Activated naive CD8-positive, alpha-beta T cell treated with anti-CD3 and anti-CD28 coated beads, Interleukin-2, amount 10 ng/mL, durations not matched to agents 7 days and 5 days (primary cell): Measurements from ENCODE around the gene SLC49A3. TPM values are rescaled to one million over a fixed set of nuclear protein-coding genes. Genes with fewer than 3 reads are reported as not detected.
"Not testable (repeated sequence)": the region's sequence is repeated elsewhere in the genome, so short reads cannot be mapped to it uniquely, and the experiment has no call there.

Experiments used
- ATAC-seq: fragments of 150-1000 bp; cut with Tn5 transposase; one replicate; pipeline ENCODE4 v1.10.0; 2021; ENCODE audit warnings: low read depth, moderate library complexity
- POLR2A ChIA-PET: fragments of 350-600 bp; sonication (Branson Sonifier 250); formaldehyde crosslinking; loops from one replicate; lab custom pipeline; 2021; ENCODE audit warnings: antibody characterized with exemption; lab: Charles Lee
- DNase-seq: peaks from one replicate; pipeline ENCODE4 v3.0.0; 2021
- H3K27ac Mint-ChIP-seq: one replicate; pipeline ENCODE4 v1.8.0; 2022; ENCODE audit warnings: mild to moderate bottlenecking, mixed read lengths
- H3K27me3 Mint-ChIP-seq: one replicate; pipeline ENCODE4 v1.8.0; 2022; ENCODE audit warnings: mild to moderate bottlenecking, moderate library complexity, mixed read lengths
- H3K36me3 Mint-ChIP-seq: one replicate; pipeline ENCODE4 v1.8.0; 2021; ENCODE audit warnings: mild to moderate bottlenecking, mixed read lengths
- H3K4me1 Mint-ChIP-seq: one replicate; pipeline ENCODE4 v1.8.0; 2021; ENCODE audit warnings: mixed read lengths
- H3K4me3 Mint-ChIP-seq: one replicate; pipeline ENCODE4 v1.8.0; 2022; ENCODE audit warnings: mild to moderate bottlenecking, moderate library complexity, mixed read lengths
- H3K9me3 Mint-ChIP-seq: one replicate; pipeline ENCODE4 v1.8.0; 2021; ENCODE audit warnings: mixed read lengths
- total RNA-seq, 2 experiments: library from RNA; stranded (reverse); gene quantifications; one replicate each; pipeline ENCODE4 v1.2.3, GENCODE V29; 2021

Gene SLC49A3
- total RNA-seq, 2 experiments from 2014 or later: 2.0 to 2.1 TPM

DNA sequence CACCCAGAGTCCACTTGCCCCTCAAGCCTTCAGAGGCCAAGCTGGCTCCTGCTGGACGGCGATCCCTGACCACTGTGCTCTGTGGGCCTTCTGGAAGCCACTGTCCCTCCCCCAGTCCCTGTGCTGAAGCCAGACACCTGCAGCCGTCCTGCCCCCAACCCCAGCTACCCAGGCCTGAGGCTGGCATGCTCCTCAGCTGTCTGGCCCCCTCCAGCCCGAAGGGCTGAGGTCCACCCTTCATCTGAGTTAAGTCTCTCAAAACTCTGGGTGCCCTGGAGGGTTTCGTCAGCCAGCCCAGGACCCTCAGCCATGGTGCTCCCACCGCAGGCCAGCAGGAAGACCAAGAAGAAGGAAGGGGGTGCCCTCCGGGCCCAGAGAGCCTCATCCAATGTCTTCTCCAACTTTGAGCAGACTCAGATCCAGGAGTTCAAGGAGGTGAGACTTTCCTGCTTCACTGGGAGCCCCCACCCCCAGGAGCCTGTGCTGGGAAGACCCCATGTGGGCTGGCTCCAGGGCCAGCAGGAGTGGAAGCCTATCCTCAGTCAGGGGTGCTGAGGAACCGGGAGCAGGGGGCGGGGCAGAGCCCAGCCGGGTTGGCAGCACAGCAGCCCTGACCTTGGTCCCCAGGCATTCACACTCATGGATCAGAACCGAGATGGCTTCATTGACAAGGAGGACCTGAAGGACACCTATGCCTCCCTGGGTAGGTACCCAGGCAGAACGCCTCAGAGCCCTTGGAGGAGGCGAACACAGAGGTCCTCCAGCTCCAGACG, 10.4 kb downstream of the SLC49A3 start:
- POLR2A ChIA-PET: no interaction called here
- no peaks in the 10 kb centered on the region for H3K9me3 Mint-ChIP-seq
- H3K27me3 Mint-ChIP-seq: no peaks in the 10 kb centered on the region
- peak; percentile 28 for DNase-seq
- ATAC-seq: no peak
- H3K36me3 Mint-ChIP-seq: no peaks in the 10 kb centered on the region
- peaks cover 8% of the 10 kb centered on the region for H3K4me1 Mint-ChIP-seq
- H3K27ac Mint-ChIP-seq: no peak overlapping the region
- no peak overlapping the region for H3K4me3 Mint-ChIP-seq

DNA sequence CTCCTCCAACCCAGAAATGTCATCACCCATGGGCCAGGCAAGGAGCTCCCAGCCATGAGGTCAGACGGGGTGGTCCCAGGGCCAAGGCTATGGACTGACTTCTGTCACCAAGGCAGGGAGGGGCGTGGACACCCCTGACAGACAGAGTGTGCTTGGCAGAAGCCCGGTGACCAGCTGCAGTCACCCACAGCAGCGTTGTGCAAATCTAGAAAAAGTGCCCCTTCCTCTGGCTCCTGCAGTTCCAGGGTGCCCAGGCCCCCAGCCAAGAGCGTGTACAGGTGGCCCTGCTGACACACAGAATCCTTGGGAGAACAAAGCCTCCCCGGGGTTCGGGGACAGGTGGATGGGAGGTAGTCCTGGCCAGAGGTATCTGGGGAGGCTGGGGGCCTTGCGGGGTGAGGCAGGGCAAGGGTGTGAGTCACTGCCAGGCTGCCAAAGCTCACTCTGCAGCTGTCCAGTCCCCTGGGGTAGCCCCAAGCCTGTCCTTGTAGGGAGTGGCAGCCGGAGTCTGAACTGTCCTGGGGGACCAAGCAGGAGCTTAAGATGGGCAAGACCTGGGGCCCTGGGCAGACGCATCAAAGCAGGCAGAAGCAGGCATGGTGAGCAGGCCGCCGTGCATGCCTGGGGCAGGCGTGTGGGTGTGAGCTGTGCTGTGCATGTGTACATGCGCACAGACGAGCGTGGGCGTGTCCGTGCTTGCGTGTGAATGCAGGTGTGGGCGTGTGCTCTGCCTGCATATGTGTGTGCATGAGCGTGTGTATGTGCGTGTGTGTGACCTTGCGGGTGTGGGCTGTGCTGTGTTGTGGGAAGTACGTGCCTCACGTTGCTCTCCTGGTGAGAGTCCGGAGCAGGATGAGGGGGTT, 11.3 kb downstream of the SLC49A3 start:
- no peaks in the 10 kb centered on the region for H3K36me3 Mint-ChIP-seq
- peaks cover 14% of the 10 kb centered on the region for H3K4me1 Mint-ChIP-seq
- POLR2A ChIA-PET: no interaction called here
- no peak for ATAC-seq
- H3K9me3 Mint-ChIP-seq: no peaks in the 10 kb centered on the region
- DNase-seq: peak; percentile 34
- peak overlapping the region; percentile 34 for H3K27ac Mint-ChIP-seq
- H3K27me3 Mint-ChIP-seq: no peaks in the 10 kb centered on the region
- H3K4me3 Mint-ChIP-seq: no peak overlapping the region

DNA sequence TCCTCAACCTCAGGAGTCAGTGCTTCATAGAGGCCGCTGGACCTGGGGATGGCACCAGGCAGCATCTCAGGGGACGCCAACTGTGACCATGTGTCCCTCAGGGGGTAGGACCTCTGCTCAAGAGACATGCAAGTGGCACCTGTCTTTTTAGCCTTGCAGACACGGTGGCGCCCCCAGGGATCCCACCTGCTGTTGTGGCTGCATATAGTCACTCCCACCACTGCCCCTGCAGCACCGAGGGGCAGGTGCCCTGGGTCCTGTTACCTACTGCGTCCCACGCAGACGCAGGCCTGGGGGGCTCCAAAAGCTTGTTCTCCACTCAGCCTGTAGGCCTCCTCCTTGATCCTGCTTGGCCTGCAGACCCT, 12.1 kb downstream of the SLC49A3 start:
- peaks cover 3% of the 10 kb centered on the region for H3K36me3 Mint-ChIP-seq
- POLR2A ChIA-PET: no interaction called here
- no peaks in the 10 kb centered on the region for H3K9me3 Mint-ChIP-seq
- DNase-seq: no peak
- H3K27ac Mint-ChIP-seq: no peak overlapping the region
- no peak overlapping the region for H3K4me3 Mint-ChIP-seq
- H3K27me3 Mint-ChIP-seq: no peaks in the 10 kb centered on the region
- peaks cover 14% of the 10 kb centered on the region for H3K4me1 Mint-ChIP-seq
- ATAC-seq: no peak

DNA sequence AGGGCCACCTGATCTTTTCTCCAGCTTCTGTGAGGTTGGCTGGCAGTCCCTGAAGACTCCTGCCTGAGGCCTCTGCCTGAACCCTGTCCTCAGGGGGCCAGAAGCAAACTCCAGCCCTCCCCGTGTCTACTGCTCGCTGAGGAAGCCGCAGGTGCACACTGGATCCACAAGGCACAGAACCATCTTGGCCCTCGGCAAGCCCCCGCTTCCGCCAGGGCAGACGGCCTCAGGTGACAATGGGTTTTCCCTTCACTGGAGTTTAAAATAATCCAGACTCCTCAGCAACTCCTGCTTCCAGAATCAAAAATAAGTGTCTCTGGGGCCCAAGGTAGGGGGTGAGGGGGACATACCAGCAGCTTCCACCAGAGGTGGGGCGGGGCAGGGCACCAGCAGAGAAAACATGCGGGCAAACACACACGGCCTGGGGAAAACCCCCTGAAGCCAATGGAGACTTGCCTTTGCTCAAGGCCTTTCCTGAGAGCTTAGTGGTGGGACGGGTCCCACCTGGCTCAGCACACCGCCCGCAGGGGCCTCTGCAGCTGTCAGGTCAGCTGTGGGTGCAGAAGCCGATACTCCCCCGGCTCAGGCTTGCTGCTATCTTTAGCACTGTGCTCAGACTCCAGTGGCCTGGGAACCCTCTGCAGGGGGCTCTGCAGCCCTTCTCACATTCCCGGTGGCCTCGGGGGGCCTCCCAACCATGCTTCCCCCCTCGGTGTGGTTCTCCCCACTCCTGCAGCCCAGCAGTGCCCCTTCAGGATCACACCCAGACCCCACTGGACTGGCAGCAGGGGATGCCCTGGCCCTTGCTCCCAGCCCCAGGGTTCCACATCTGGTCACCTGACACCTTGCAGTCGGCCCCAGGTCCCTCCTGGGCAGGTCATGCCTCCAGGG, 12.7 kb downstream of the SLC49A3 start:
- DNase-seq (peak; percentile 35), ATAC-seq (no peak)
- H3K27ac Mint-ChIP-seq: peak overlapping the region; percentile 25
- POLR2A ChIA-PET: interaction anchor here (4.2 kb wide), 1 partner anchor 12 kb away, joined by 59 read pairs; no protein-coding TSS in a partner anchor
- H3K4me1 Mint-ChIP-seq: peaks cover 14% of the 10 kb centered on the region
- peaks cover 4% of the 10 kb centered on the region for H3K36me3 Mint-ChIP-seq
- H3K9me3 Mint-ChIP-seq: no peaks in the 10 kb centered on the region
- no peak overlapping the region for H3K4me3 Mint-ChIP-seq
- H3K27me3 Mint-ChIP-seq: no peaks in the 10 kb centered on the region

DNA sequence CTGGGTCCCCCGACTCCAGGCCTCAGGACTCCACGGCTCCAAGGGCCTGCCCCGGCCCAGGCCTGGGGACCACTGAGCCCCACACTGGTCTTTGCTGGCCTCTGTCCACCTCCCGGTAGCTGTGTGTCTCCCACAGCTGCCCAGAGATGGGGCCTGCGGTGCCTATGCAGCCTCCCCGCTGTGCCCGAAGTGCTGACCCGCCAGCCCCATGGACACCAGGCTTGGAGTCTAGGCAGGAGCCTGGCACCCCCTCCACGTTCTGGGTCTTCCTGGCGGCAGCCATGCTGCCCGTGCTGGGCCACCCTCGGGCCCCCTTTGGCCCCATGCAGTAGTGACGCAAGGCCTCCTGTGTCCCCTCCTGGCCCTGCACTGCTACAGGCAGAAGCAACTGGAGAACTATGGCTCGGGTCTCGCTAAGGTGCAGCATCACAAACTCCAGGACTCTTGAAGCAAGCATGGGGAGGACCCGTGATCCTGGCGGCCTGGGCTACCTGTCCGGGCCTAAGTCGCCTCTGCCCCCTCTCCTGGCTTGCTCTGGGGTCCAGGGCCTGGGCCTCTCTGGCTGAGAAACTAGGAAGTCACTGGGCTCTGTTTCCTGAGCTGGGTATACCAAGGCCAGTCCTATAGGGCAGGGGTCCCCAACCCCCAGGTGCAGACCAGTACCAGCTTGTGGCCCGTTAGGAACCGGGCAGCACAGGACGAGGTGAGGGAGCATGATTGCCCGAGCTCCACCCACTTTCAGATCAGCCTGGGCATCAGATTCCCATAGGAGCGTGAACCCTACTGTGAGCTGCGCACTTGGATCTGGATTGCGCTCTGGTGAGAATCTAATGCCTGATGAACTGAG, 13.7 kb downstream of the SLC49A3 start:
- Mint-ChIP-seq H3K9me3 (no peaks in the 10 kb centered on the region), H3K27me3 (no peaks in the 10 kb centered on the region), H3K4me3 (peak overlapping the region; percentile 85), H3K4me1 (peaks cover 8% of the 10 kb centered on the region), H3K27ac (peak overlapping the region; percentile 84), H3K36me3 (peaks cover 12% of the 10 kb centered on the region)
- DNase-seq: no peak
- POLR2A ChIA-PET: interaction anchor here (1.1 to 4.2 kb wide), 4 partner anchors 11 to 431 kb away, joined by 5 to 59 read pairs (median 8); no protein-coding TSS in a partner anchor
- ATAC-seq: peak; percentile 1

DNA sequence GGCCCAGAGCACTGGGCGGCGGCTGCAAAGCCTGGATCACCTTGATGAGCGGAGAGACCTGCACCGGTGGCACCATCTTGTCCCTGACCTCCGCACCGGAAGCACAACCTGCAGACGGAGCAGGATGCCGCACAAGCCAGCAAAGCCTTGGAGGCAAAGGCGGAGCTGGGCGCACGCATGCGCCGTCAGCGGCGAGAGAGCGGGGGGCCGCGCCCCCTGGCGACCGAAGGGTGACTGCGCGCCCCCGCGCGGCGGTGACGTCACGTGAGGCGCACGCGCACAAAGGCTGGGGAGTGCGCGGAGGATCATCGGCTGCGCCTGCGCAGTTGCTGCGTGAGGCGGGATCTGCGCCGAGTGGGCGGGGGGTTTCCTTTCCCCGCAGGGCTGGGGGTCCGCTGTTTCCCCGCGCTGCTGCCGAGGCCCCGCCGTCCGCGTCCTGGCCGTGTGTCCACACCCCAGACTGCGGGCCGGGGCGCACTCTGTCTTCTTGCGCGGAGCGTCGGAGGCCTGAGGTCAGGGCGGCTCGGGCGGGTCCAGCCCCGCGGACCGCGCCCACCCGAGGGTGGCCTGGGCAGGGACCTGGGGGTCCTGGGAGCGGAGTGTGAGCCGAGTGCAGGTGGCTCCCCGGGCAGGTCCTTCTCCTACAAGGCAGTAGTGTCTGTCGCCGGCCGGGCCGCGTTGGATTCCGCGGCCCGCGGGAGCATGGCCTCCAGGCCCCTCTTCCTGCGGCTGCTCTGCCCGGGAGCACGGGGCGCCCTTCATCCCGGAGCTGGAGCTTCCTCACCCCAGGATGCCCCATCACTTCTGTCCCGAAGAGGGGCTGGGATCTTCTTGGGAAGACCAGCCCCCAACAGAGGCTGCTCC, 14.5 kb downstream of the SLC49A3 start, which contains the start of the genes ATP5ME and MYL5:
ATP5ME (minus strand) TSS at position 105 of the 864 bp plus-strand sequence; CDS start at position 76, 29 bp downstream.
MYL5 (plus strand) TSS at position 371 of the 864 bp plus-strand sequence. CDS start 3,485 bp downstream, outside the sequence.
- H3K27me3 Mint-ChIP-seq: no peaks in the 10 kb centered on the region
- ATAC-seq (peak; percentile 94), DNase-seq (peak; percentile 100)
- POLR2A ChIA-PET: interaction anchor here (0.7 to 4.2 kb wide), 11 partner anchors 10 to 430 kb away, joined by 3 to 59 read pairs (median 5); partner anchors contain the start of gene ZNF141
- no peaks in the 10 kb centered on the region for H3K9me3 Mint-ChIP-seq
- H3K4me1 Mint-ChIP-seq: peaks cover 6% of the 10 kb centered on the region
- H3K36me3 Mint-ChIP-seq: peaks cover 12% of the 10 kb centered on the region
- H3K27ac Mint-ChIP-seq: peak within 1 kb of the TSS; percentile 87
- H3K4me3 Mint-ChIP-seq: peak within 1 kb of the TSS; percentile 85

DNA sequence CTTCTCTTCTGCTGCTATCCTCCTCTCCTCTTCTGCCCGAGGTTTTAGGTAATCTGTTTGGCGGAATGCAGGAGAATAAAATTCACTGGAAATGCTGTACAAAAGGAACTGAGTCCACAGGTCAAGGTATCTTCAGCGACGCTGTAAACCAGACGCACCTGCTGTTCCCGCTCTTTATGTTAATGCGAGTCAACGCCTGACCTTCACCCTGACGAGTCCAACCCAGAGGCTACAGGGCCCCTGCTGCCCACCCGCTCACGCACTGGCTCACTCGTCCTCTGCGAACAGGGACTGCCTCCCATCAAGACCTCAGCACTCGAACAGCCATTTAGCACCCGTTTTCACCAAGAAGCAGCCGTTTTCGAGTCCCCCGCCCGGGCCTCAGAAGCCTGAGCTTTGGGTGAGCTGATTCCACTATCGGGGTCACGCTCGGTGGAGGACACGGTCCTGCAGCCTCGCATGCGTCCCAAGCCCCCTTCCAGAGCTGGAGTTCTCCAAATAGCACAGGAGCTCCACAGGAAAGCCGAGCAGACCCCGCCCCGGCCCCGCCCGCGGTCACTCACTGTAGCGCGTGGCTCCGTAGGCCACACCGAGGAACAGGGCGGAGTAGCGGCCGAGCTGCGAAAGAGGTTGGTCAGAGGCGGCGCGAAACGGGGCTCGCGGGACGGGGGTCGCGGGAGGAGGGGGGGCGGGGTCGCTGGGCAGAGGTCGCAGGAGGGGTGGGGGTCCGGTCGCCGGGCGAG, 15.4 kb downstream of the SLC49A3 start:
- Mint-ChIP-seq H3K27me3 (no peaks in the 10 kb centered on the region), H3K36me3 (peaks cover 12% of the 10 kb centered on the region), H3K4me1 (peaks cover 6% of the 10 kb centered on the region), H3K27ac (peak overlapping the region; percentile 80), H3K9me3 (no peaks in the 10 kb centered on the region), H3K4me3 (peak overlapping the region; percentile 85)
- POLR2A ChIA-PET: interaction anchor here (0.8 to 4.2 kb wide), 8 partner anchors 9 to 336 kb away, joined by 3 to 59 read pairs (median 6); partner anchors contain the start of gene ZNF141
- ATAC-seq: no peak
- DNase-seq: peak; percentile 47

DNA sequence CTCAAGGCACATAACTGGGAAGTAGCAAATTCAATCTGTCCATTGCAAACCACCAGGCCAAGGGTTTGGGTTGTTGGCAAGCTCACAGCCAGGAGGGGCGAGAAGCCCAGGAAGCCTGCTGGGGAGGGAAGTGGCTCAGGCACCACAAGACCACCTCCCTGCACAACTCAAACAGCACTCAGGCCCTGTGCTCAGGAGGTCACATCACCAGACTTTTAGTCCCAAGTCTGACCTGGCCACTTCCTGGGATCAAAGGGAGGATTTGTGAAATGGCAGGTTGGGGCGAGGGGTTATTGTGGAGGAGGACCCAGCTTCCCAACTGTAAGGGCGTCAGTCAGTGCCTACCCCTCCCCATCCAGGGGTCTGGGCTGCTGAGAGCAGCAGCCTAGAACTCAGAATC, 17.2 kb downstream of the SLC49A3 start:
- POLR2A ChIA-PET: interaction anchor here (4.2 kb wide), 1 partner anchor 8 kb away, joined by 59 read pairs; no protein-coding TSS in a partner anchor

DNA sequence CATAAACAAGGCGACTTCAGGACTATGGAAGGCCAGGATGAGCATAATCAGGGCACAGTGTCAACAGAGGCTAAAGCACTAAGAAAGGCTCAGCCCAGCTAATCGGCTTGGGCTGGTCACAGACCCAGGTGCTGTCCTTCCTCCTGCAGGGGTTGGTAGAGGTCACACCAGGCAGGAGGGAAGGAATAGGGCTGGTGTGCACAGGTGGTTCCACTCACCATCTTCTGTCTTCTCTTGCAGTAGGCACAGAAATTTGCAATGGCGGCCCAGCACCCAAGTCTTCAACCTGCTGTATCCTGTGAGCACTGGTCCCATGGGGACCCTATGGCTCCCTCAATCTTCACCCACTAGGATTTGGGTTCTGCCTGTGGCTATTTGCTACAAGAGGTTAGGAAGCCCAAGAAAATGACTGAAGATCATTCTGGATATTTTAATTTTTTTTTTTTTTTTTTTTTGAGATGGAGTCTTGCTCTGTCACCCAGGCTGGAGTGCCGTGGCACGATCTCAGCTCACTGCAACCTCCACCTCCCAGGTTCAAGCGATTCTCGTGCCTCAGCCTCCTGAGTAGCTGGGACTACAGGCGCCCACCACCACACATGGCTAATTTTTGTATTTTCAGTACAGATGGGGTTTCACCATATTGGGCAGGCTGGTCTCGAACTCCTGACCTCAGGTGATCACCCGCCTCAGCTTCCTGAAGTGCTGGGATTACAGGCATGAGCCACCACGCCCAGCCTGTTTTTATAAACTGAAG, 19.0 kb downstream of the SLC49A3 start:
- H3K27ac Mint-ChIP-seq, H3K4me1 Mint-ChIP-seq, H3K4me3 Mint-ChIP-seq, H3K27me3 Mint-ChIP-seq, H3K9me3 Mint-ChIP-seq, DNase-seq, ATAC-seq: not testable (repeated sequence)
- H3K36me3 Mint-ChIP-seq: peaks cover 12% of the 10 kb centered on the region
- POLR2A ChIA-PET: interaction anchor here (0.7 kb wide), 1 partner anchor 99 kb away, joined by 3 read pairs; no protein-coding TSS in a partner anchor

More for the DNA sequence above, 17.2 kb downstream of the SLC49A3 start:
- Mint-ChIP-seq H3K4me3 (no peak overlapping the region), H3K27me3 (no peaks in the 10 kb centered on the region), H3K36me3 (peaks cover 12% of the 10 kb centered on the region), H3K4me1 (peaks cover 6% of the 10 kb centered on the region), H3K9me3 (no peaks in the 10 kb centered on the region), H3K27ac (no peak overlapping the region)
- DNase-seq: no peak
- no peak for ATAC-seq

DNA sequence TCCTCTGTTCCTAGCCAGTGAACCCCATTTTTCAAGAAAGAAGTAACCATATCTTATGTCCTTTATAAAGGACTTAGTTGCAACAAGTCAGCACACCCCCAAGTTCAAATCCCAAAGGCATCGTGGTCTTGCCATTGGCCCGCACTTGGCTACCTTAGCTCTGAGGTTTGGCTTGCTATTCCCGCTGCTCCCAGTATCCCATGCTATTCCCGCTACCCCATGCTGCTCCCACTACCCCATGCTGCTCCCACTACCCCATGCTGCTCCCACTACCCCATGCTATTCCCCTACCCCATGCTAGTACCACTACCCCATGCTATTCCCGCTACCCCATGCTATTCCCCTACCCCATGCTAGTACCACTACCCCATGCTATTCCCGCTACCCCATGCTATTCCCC, 20.7 kb downstream of the SLC49A3 start:
- DNase-seq, H3K4me3 Mint-ChIP-seq, H3K4me1 Mint-ChIP-seq, H3K27me3 Mint-ChIP-seq, H3K27ac Mint-ChIP-seq, ATAC-seq, H3K9me3 Mint-ChIP-seq: not testable (repeated sequence)
- H3K36me3 Mint-ChIP-seq: peaks cover 13% of the 10 kb centered on the region
- POLR2A ChIA-PET: interaction anchor here (0.5 kb wide), 1 partner anchor 387 kb away, joined by 3 read pairs; no protein-coding TSS in a partner anchor
